ENCODE data around the gene VTI1A.

- TF ChIP-seq, protein P1, sequence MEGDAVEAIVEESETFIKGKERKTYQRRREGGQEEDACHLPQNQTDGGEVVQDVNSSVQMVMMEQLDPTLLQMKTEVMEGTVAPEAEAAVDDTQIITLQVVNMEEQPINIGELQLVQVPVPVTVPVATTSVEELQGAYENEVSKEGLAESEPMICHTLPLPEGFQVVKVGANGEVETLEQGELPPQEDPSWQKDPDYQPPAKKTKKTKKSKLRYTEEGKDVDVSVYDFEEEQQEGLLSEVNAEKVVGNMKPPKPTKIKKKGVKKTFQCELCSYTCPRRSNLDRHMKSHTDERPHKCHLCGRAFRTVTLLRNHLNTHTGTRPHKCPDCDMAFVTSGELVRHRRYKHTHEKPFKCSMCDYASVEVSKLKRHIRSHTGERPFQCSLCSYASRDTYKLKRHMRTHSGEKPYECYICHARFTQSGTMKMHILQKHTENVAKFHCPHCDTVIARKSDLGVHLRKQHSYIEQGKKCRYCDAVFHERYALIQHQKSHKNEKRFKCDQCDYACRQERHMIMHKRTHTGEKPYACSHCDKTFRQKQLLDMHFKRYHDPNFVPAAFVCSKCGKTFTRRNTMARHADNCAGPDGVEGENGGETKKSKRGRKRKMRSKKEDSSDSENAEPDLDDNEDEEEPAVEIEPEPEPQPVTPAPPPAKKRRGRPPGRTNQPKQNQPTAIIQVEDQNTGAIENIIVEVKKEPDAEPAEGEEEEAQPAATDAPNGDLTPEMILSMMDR (conservative IDR thresholded peaks at IDR 0.05 in 1 of 2, IDR thresholded peaks at IDR 0.05 in 1 of 2; ENCODE audit: extremely low read depth in 1 of 2, insufficient read depth in 1 of 2, low read depth in 1 of 2, low read length in 2 of 2), result no peak
- no peak for TF ChIP-seq EZH2 (IDR thresholded peaks at IDR 0.05; ENCODE audit: borderline replicate concordance, low read length)
Measured at GRCh38 chr10:112502536-112502935, 55.5 kb downstream of the VTI1A start.
